ENCODE measurements around the gene HTR4. TPM values are rescaled to one million over a fixed set of nuclear protein-coding genes. Genes with fewer than 3 reads are reported as not detected.

The HTR4 gene
- total RNA-seq (2021) (not detected in 2 replicates), Bru-seq, nascent RNA (percentile 1 among the genes with signal in this experiment), BruChase-seq, experiment 1, labeled RNA remaining after a 2-hour chase (percentile 3 among the genes with signal in this experiment), BruChase-seq, experiment 2, labeled RNA remaining after a 6-hour chase (percentile 1 among the genes with signal in this experiment)
- long read RNA-seq = 0 reads

GRCh38 chr5:148653836-148654781, at the start of gene HTR4:
Gene HTR4, minus strand, starts transcription at chr5:148654527. Its CDS starts 17,513 bp downstream, at chr5:148637014.
- H3K4me3 ChIP-seq (ENCODE audit: low read depth, low read length, poor library complexity, severe bottlenecking) = no peak within 1 kb of the TSS
- H3K27ac ChIP-seq (ENCODE audit: low read depth, low read length, poor library complexity, severe bottlenecking) = no peak within 1 kb of the TSS
- intact Hi-C loops (cut with micrococcal nuclease; ENCODE audit: unreplicated experiment) = no loop called here
- ChIA-PET CTCF (no interaction called here), POLR2A (ENCODE audit: low non-redundant PET) (no interaction called here)
- DNase-seq (ENCODE audit: low spot score) = no peak
- BruUV-seq (replicated peaks) = no TSS peak
- no peaks in the 10 kb centered on the region for H3K9me3 ChIP-seq (ENCODE audit: low read depth, low read length, poor library complexity, severe bottlenecking)
- TF ChIP-seq CTCF (conservative IDR thresholded peaks at IDR 0.05; ENCODE audit: low read depth, low read length) (no peak), EZH2 (IDR thresholded peaks at IDR 0.05; ENCODE audit: borderline replicate concordance, low read depth, low read length, poor library complexity, severe bottlenecking) (peak; percentile 89)
- no peaks in the 10 kb centered on the region for H3K36me3 ChIP-seq (ENCODE audit: insufficient read depth, low read length, poor library complexity, severe bottlenecking)
- H3K27me3 ChIP-seq (replicated peaks; ENCODE audit: insufficient read depth, low read depth, low read length, poor library complexity) = peaks cover 89% of the 10 kb centered on the region
- H3K4me1 ChIP-seq (ENCODE audit: insufficient read depth, low read length, poor library complexity, severe bottlenecking) = no peaks in the 10 kb centered on the region

- DNase-seq (ENCODE audit: low spot score) = no peak
- no peaks in the 10 kb centered on the region for H3K27me3 ChIP-seq (replicated peaks; ENCODE audit: insufficient read depth, low read depth, low read length, poor library complexity)
Measured at GRCh38 chr5:148702019-148702596, 47.8 kb upstream of the HTR4 start.

More at GRCh38 chr5:148702019-148702596, 47.8 kb upstream of the HTR4 start:
- intact Hi-C loops (cut with micrococcal nuclease; ENCODE audit: unreplicated experiment) = no loop called here
- Histone ChIP-seq H3K36me3 (ENCODE audit: insufficient read depth, low read length, poor library complexity, severe bottlenecking) (no peaks in the 10 kb centered on the region), H3K27ac (ENCODE audit: low read depth, low read length, poor library complexity, severe bottlenecking) (no peak overlapping the region), H3K4me1 (ENCODE audit: insufficient read depth, low read length, poor library complexity, severe bottlenecking) (no peaks in the 10 kb centered on the region), H3K4me3 (ENCODE audit: low read depth, low read length, poor library complexity, severe bottlenecking) (no peak overlapping the region), H3K9me3 (ENCODE audit: low read depth, low read length, poor library complexity, severe bottlenecking) (no peaks in the 10 kb centered on the region)
- TF ChIP-seq CTCF (conservative IDR thresholded peaks at IDR 0.05; ENCODE audit: low read depth, low read length) (no peak), EZH2 (IDR thresholded peaks at IDR 0.05; ENCODE audit: borderline replicate concordance, low read depth, low read length, poor library complexity, severe bottlenecking) (no peak)
- CTCF ChIA-PET = no interaction called here
- no TSS peak for BruUV-seq (replicated peaks)
- POLR2A ChIA-PET (ENCODE audit: low non-redundant PET) = no interaction called here
